ENCODE measurements around the gene DLG2. TPM values are rescaled to one million over a fixed set of nuclear protein-coding genes. Genes with fewer than 3 reads are reported as not detected.

The DLG2 gene
- total and polyA plus RNA-seq, 2 of the 8 experiments (the other 6 are each of a cell fraction or from before 2014, with no cell fraction given), result 1.7 to 14.3 TPM

DNA sequence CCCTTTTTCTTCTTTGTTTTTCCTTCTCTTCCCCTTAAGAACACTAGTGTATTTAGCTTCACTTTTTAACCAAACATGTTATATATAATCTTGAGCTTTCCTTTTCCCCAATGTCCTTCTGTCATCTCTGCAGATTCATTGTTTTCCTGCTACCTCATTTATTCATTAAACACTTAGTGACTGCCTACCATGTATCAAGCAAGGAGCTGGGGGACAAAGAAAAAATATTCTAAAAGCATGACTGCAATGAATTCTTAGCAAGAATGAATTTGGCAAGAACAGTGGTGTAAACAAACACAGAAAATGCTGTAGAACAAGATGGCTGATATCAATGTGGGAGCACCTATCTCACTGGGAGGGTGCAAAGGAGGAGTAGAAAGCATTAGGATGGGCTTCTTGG is 2094.0 kb downstream of the DLG2 start:
- H3K79me1 ChIP-seq (ENCODE audit: low read depth, low read length), result no peaks in the 10 kb centered on the region
- H3K9ac ChIP-seq (replicated peaks in 1 of 4; ENCODE audit: extremely low read depth in 1 of 4, low read depth in 3 of 4, low read length in 3 of 4), result no peak overlapping the region
- H3K27me3 ChIP-seq (replicated peaks in 1 of 4; ENCODE audit: control insufficient read depth in 3 of 4, extremely low read depth in 1 of 4, insufficient read depth in 3 of 4, low read length in 3 of 4), result no peaks in the 10 kb centered on the region
- no peak overlapping the region for H2BK15ac ChIP-seq (ENCODE audit: low read length)
- H3K18ac ChIP-seq (ENCODE audit: extremely low read depth, low read length), result no peak overlapping the region
- H2BK120ac ChIP-seq (replicated peaks; ENCODE audit: low read depth, low read length), result no peak overlapping the region
- H2AFZ ChIP-seq (ENCODE audit: low read length), result no peak overlapping the region
- no peaks in the 10 kb centered on the region for H3K9me3 ChIP-seq (ENCODE audit: insufficient read depth in 2 of 2, low read depth in 1 of 2, low read length in 1 of 2)
- FAIRE-seq (no peak), DNase-seq (ENCODE audit: low read depth in 1 of 2, low spot score in 2 of 2) (no peak)
- H4K8ac ChIP-seq (ENCODE audit: extremely low read depth, insufficient read depth, low read length), result no peak overlapping the region
- H4K20me1 ChIP-seq (replicated peaks in 1 of 2; ENCODE audit: control insufficient read depth in 1 of 2, insufficient read depth in 2 of 2, low read length in 2 of 2), result no peaks in the 10 kb centered on the region
- H3K4ac ChIP-seq (replicated peaks; ENCODE audit: insufficient read length, low read depth, low read length), result no peak overlapping the region
- H3K36me3 ChIP-seq (ENCODE audit: control insufficient read depth in 2 of 4, insufficient read depth in 4 of 4, low read length in 3 of 4), result no peaks in the 10 kb centered on the region
- no peak overlapping the region for H2BK20ac ChIP-seq (ENCODE audit: low read length)
- no peak overlapping the region for H2BK5ac ChIP-seq (ENCODE audit: low read depth, low read length)
- H4K5ac ChIP-seq (ENCODE audit: insufficient read length, low read depth, low read length), result no peak overlapping the region
- ChIA-PET CTCF (ENCODE audit: partially characterized antibody) (interaction anchor here (4.8 kb wide), 1 partner anchor 10 kb away, joined by 27 read pairs; no protein-coding TSS in a partner anchor), POLR2A (ENCODE audit: partially characterized antibody) (interaction anchor here (0.8 kb wide), 1 partner anchor 13 kb away, joined by 3 read pairs; no protein-coding TSS in a partner anchor)
- no peak overlapping the region for H3K23ac ChIP-seq (ENCODE audit: insufficient read length)
- no peak overlapping the region for H2BK12ac ChIP-seq (ENCODE audit: low read depth, low read length)
- H2AK5ac ChIP-seq (ENCODE audit: low read depth, low read length), result no peak overlapping the region
- H4K91ac ChIP-seq (replicated peaks; ENCODE audit: insufficient read length, low read length), result no peak overlapping the region
- no peak overlapping the region for H3K56ac ChIP-seq (replicated peaks; ENCODE audit: insufficient read length, low read depth, low read length)
- no peak overlapping the region for H3K14ac ChIP-seq (ENCODE audit: insufficient read length)
- no peak overlapping the region for H3K4me3 ChIP-seq (ENCODE audit: extremely low read depth in 1 of 4, insufficient read depth in 2 of 4, low read depth in 3 of 4, low read length in 4 of 4)
- TF ChIP-seq CBX5 (IDR thresholded peaks at IDR 0.05; ENCODE audit: low read depth, low read length), result no peak
- no peak for TF ChIP-seq TEAD4 (IDR thresholded peaks at IDR 0.05; ENCODE audit: low read depth, low read length)
- TF ChIP-seq FOSL1 (IDR thresholded peaks at IDR 0.05; ENCODE audit: insufficient read depth, low read depth, low read length), result no peak
- TF ChIP-seq, protein P1, sequence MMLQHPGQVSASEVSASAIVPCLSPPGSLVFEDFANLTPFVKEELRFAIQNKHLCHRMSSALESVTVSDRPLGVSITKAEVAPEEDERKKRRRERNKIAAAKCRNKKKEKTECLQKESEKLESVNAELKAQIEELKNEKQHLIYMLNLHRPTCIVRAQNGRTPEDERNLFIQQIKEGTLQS (IDR thresholded peaks at IDR 0.05; ENCODE audit: insufficient read depth, low read depth, low read length), result no peak
- TF ChIP-seq HDAC2 (IDR thresholded peaks at IDR 0.05; ENCODE audit: borderline replicate concordance in 1 of 2, low read depth in 2 of 2, low read length in 2 of 2), result no peak
- no peak for TF ChIP-seq RAD21 (IDR thresholded peaks at IDR 0.05 in 1 of 2, conservative IDR thresholded peaks at IDR 0.05 in 1 of 2; ENCODE audit: low read depth in 2 of 2, low read length in 2 of 2)
- TF ChIP-seq NANOG (IDR thresholded peaks at IDR 0.05; ENCODE audit: insufficient read depth, low read depth, low read length, poor library complexity, severe bottlenecking), result no peak
- no peak for TF ChIP-seq PHF8 (conservative IDR thresholded peaks at IDR 0.05; ENCODE audit: low read depth, low read length)
- no peak for TF ChIP-seq CEBPB (IDR thresholded peaks at IDR 0.05; ENCODE audit: low read depth, low read length)
- no peak for TF ChIP-seq EZH2 (IDR thresholded peaks at IDR 0.05; ENCODE audit: low read depth, low read length, severe bottlenecking)
- TF ChIP-seq EGR1 (IDR thresholded peaks at IDR 0.05; ENCODE audit: borderline replicate concordance, low read depth, low read length), result no peak
- TF ChIP-seq POLR2AphosphoS5 (IDR thresholded peaks at IDR 0.05; ENCODE audit: low read depth, low read length), result no peak
- no peak for TF ChIP-seq GABPA (IDR thresholded peaks at IDR 0.05; ENCODE audit: borderline replicate concordance, insufficient read depth, low read length)
- H3K4me1 ChIP-seq (replicated peaks in 1 of 4; ENCODE audit: control insufficient read depth in 3 of 4, insufficient read depth in 4 of 4, low read length in 3 of 4), result no peaks in the 10 kb centered on the region
- H3K79me2 ChIP-seq (ENCODE audit: control insufficient read depth in 1 of 2, insufficient read depth in 2 of 2, low read length in 2 of 2), result no peaks in the 10 kb centered on the region
- H3K27ac ChIP-seq (ENCODE audit: low read depth, low read length), result no peak overlapping the region
- H3K23me2 ChIP-seq (ENCODE audit: low read depth, low read length), result no peaks in the 10 kb centered on the region
- no peak overlapping the region for H3K4me2 ChIP-seq (ENCODE audit: insufficient read depth in 1 of 2, low read depth in 2 of 2, low read length in 2 of 2)
